LNCAP (cell line): ENCODE data around the gene CHL1.

Source experiments
- TF ChIP-seq, protein P1 (sequence below): fragments of 450-650 bp; IDR thresholded peaks from 2 replicates; pipeline ENCODE4 v1.5.1; 2017; ENCODE audit warnings: mild to moderate bottlenecking

Gene CHL1

DNA sequence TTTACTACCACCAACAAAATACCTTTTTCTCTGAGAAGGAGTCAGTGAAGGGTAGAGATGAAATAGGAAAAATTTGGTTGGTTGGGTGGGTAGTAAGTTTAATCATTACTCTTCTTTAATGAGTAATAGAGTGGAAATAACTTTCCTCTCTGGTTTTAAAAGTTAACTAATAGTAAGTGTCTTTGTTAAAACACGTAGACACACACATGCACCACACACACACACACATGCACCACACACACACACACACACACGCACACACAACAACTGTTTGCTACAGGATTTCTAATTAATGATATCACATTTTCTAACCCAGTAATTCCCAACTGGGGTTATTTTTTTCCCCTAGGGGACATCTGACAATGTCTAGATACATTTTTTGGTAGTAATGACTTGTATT lies 84.1 kb downstream of the CHL1 start:
- TF ChIP-seq, protein P1, sequence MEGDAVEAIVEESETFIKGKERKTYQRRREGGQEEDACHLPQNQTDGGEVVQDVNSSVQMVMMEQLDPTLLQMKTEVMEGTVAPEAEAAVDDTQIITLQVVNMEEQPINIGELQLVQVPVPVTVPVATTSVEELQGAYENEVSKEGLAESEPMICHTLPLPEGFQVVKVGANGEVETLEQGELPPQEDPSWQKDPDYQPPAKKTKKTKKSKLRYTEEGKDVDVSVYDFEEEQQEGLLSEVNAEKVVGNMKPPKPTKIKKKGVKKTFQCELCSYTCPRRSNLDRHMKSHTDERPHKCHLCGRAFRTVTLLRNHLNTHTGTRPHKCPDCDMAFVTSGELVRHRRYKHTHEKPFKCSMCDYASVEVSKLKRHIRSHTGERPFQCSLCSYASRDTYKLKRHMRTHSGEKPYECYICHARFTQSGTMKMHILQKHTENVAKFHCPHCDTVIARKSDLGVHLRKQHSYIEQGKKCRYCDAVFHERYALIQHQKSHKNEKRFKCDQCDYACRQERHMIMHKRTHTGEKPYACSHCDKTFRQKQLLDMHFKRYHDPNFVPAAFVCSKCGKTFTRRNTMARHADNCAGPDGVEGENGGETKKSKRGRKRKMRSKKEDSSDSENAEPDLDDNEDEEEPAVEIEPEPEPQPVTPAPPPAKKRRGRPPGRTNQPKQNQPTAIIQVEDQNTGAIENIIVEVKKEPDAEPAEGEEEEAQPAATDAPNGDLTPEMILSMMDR = no peak

DNA sequence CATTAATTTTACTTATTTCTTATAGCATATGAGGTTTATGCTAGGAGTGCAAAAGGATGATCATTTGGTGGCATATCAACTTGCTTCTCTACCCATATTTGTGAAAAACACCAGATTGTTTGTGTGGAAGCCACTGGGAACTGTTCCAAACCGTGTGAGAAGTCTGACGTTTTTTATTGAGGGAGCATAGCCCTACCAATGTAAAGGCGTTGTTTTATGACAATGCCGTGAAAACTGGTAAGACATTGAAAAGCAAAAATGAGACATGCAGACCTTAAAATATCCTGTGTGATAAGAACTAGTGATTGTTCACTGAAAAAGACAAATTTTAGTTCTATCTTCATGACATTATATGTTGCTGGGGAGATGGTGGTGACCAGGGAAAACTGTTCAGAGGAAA lies 87.8 kb downstream of the CHL1 start:
- TF ChIP-seq, protein P1 = no peak

DNA sequence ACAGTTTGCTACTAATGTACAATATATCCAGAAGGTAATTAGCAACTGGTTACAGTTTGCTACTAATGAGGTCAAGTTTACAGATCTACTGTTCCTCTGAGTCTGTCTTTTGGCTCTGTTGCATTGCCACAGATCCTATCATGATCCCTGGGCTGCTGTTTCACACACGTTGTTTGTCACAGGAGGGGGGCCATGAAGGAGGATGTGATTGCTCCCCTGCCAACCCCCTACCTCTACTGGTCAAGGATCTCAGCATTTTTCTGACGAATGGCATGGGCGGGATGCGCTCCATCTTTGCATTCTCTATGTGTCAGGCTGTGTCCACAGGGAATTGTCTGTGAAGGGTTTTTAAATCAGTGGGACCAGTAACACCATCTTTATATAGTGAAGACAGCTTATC lies 91.9 kb downstream of the CHL1 start:
- TF ChIP-seq, protein P1 = no peak

DNA sequence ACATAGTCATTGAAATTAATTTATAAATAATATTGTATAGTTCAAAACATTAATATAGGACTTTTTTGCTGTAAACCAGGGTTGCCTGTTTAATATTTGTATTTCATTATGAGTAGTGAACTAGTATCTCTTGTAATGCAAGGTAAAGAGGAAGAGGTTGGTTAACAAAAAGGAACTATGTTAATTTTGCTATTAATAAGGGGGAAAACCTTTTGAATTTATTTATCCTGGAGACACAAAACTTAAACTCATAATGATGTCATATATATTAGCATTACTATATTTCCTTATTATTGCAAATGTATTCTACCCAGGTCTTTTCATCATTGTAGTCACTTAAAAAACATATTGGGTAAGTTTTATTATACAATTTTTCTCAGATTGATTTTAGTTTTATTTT lies 94.5 kb downstream of the CHL1 start:
- TF ChIP-seq, protein P1 = no peak

DNA sequence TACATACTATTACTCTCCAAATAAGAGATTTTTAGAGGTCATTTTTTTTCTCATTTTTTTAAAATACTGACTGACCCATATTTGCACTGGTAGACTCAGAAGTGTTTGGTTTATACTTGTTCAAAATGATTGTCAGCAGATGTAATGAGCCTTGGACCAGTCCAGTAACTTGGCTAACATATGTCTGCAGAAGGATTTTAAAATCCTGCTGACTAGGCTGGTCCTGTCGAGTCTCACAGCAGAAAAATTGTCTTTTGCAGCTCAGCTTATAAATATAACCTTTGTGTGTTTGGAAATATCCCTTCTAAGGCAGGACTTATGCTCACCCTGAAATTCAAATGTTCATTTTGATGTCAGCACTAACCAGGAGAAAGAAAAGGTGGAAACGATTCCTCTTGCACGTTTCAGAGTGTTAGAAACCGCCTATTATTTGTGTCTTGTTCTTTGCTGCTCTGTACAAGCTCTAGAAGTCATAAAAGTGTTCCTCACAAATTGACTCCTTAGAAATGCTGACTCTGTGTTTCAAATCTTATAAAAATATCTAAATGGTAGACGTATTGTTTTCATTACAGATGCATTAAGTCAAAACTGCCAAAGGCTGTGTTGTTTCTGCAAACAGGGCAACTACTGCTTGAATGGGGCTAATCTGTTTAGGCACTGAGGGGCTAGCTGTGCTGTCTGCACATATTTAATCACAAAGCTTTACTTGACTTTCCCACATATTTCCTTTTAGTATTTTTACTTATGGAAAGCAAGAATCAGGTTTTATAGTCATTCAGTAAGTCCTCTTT lies 95.3 kb downstream of the CHL1 start:
- TF ChIP-seq, protein P1 = no peak

DNA sequence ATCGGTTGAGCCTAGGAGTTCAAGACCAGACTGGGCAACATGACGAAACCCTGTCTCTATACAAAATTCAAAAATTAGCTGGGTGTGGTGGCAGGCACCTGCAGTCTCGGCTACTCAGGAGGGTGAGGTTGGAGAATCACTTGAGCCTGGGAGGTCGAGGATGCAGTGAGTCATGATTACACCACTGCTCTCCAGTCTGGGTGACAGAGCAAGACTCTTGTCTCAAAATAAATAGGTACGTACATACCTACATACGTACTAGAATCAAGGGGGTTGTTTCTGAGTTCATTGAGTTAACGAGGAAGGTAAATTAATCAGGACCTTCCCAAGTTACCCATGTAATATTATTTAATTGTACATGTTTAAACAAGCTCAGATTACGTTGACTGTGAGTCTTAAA lies 97.5 kb downstream of the CHL1 start:
- TF ChIP-seq, protein P1 = no peak

DNA sequence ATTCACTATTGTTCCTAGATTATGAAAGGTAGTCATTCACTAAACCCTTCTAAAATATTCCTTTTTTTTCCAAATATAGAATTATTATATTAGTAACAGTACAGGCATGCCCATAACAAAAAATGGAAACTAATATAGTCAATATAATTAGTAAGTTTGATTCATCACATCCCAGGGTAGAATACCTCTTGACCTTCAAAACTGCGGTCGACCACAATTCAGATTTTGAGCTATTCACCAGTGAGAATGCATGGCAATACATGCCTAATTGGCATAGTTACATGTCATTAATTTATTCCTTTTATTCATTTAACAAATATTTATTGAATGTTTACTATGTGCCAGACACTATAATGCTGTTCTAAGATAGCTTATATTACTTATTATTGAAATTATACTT lies 98.0 kb downstream of the CHL1 start:
- TF ChIP-seq, protein P1 = no peak

DNA sequence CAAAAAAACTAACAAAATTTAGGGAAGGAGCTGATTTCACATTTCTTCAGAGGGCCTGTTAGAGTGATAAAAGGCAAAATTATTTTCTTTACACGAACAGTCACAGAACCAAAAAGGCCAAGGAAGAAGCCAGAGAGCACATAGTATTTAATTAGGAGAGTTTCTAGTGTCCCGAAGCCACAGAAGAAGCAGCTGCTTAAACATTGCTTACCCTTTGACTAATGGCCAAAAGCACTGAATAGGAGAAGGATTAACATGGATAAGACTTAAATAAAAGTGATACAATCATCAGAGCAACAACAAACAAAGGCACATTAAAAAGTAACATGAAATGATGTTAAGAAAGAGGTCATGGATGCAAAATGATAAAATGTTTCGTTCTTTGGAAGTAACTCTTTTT lies 98.6 kb downstream of the CHL1 start:
- TF ChIP-seq, protein P1 = no peak
